GM19240 (cell line): ENCODE data around the gene ANKRD55.
"Not testable (repeated sequence)": the region's sequence is repeated elsewhere in the genome, so short reads cannot be mapped to it uniquely, and the experiment has no call there.

Experiments
- DNase-seq: peaks from one replicate; pipeline ENCODE4 v3.0.0; 2011; ENCODE audit warnings: low spot score; ENCODE audit not compliant: insufficient read length

The ANKRD55 gene

DNA sequence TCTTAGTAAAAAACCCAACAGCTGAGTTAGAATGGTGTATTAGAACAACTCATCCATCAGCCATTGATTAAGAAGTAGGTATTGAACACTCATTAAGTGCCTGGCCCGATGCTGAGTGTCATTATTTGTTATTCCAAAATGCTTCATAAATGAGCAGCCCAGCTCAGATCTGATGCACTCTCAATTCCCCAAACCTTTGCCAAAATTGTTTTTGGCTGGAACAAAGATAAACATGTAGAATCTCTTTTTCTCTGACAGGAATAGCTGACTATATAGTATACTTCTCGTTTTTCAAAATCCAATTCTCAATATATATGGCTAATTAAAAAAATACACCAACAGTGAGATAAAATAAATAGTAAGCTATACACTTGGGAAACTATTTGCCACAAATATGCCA, 20.0 kb upstream of the ANKRD55 start:
- no peak for DNase-seq

GRCh38 chr5:56251918-56252553, 18.9 kb upstream of the ANKRD55 start:
- DNase-seq = no peak

GRCh38 chr5:56251440-56251839, 18.3 kb upstream of the ANKRD55 start:
- no peak for DNase-seq

DNA sequence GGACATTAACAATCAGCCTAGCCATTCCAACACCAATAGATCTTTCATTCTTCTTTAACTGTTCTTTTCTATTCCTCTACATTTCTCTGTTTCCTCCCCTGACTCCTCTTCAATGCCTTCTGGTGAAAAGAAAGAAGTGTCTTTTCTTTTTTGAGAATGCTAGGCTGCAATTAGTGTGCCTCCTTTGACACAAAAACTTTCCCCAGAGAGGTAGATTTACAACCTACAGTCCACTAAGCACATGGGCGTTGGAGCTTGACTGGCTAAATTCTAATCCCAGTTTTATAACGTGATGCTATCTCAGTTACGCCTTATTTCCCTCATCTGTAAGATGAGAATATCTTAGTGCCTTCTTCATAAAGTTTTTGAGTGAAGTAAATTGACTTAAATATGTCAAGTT, 16.9 kb upstream of the ANKRD55 start:
- DNase-seq = no peak

GRCh38 chr5:56249085-56249484, 16.0 kb upstream of the ANKRD55 start:
- DNase-seq = not testable (repeated sequence)

DNA sequence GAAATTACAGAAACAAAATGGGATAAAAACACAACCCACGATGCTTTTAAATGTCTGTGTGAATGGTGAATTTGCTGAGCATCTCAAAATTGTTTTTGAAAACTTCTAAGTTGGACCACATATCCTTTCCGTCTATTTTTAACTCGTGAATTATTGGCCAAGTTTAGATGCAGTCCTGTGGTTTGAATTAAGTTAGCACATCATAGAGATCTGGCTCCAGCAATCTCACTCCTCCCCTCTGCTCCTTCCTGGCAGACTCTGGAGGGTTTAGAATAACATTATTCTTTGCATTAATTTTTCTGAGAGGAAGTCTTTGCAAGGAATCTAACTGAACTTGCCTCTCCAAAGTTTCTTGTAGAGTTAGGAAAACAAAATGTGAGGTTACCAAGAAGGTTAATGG, 14.5 kb upstream of the ANKRD55 start:
- DNase-seq = no peak

GRCh38 chr5:56246769-56247168, 13.6 kb upstream of the ANKRD55 start:
- no peak for DNase-seq

GRCh38 chr5:56245481-56245880, 12.4 kb upstream of the ANKRD55 start:
- DNase-seq = no peak

DNA sequence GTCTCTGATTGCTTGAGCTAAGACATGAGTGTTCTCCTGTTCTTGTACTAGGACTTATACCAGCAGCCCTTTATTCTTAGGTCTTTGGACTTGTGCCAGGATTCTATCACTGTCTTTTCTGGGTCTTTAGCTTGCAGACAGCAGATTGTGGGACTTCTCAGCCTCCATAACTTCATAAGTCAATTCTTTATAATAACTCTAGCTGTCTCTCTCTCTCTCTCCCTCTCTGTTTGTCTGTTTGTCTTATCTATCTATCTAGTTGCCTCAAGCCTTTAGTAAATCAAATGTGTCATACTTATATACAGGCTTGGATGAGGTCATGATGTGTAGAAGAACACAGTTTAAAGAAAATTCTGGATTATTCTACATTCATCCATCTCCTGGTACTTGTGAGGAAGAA, 11.5 kb upstream of the ANKRD55 start:
- DNase-seq = no peak

DNA sequence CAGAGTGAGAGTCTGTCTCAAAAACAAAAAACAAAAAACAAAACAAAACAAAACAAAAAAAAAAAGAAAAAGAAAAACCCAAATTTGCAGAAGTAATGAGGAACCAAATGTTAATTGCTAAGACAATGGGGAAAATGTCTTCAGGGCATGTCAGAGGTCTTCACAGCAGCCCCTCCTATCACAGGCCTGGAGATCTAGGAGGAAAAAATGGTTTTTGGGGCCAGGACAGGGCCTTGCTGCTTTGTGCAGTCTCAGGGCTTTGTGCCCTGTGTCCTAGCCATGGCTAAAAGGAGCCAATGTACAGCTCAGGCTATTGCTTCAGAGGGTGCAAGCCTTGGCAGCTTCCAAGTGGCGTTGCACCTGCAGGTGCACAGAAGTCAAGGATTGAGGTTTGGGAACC, 9.1 kb upstream of the ANKRD55 start:
- DNase-seq = not testable (repeated sequence)

DNA sequence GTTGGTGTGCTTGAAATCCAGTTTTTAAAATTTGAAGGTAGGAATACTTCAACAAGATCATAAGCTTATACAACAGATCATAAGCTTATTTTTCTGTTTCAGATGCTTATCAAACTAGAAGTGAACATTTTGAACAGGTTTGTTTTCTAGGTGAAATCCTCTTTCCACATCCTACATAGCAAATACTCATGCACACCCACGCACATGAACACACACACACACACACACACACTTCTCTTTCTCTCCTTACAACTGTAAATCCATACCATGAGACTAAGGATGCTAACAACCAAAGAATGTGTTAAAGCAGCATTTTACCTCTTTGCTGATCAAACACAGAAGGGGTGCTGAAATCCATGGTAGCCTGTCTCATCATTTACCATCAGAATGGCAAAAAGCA, 592 bp downstream of the ANKRD55 start:
- no peak for DNase-seq

- no peak for DNase-seq
Observed at GRCh38 chr5:56230576-56230975, 2.6 kb downstream of the ANKRD55 start.

GRCh38 chr5:56229111-56229510, 4.0 kb downstream of the ANKRD55 start:
- DNase-seq = no peak

GRCh38 chr5:56228631-56229030, 4.5 kb downstream of the ANKRD55 start:
- no peak for DNase-seq

DNA sequence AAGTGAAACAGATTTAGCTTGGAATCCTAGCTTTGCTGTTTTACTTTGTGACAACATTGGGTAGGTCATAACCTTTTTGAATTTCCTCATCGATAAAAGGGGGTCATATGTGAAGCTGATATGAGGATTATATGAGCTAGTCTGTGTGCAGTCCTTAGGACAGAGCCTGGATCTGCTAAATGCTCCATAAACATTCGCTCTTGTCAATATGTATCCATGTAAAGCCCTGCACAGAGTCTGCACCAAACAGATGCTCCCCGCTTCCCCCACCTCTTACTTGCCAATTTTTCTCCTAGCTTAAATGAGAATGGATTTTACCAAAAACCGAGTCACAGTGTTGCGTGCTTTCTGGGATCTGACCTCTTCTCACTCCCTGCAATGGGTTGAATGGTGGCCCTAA, 5.4 kb downstream of the ANKRD55 start:
- DNase-seq = no peak

- DNase-seq = not testable (repeated sequence)
Observed at GRCh38 chr5:56223298-56223697, 9.8 kb downstream of the ANKRD55 start.

DNA sequence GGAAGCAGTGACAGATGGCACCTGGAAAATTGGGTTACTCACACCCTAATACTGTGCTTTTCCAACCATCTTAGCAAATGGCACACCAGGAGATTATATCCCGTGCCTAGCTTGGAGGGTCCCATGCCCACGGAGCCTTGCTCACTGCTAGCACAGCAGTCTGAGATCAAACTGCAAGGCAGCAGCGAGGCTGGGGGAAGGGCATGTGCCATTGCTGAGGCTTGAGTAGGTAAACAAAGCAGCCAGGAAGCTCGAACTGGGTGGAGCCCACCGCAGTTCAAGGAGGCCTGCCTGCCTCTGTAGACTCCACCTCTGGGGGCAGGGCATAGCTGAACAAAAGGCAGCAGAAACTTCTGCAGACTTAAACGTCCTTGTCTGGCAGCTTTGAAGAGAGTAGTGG, 11.5 kb downstream of the ANKRD55 start:
- not testable (repeated sequence) for DNase-seq

GRCh38 chr5:56215019-56215830, 17.9 kb downstream of the ANKRD55 start:
- no peak for DNase-seq

DNA sequence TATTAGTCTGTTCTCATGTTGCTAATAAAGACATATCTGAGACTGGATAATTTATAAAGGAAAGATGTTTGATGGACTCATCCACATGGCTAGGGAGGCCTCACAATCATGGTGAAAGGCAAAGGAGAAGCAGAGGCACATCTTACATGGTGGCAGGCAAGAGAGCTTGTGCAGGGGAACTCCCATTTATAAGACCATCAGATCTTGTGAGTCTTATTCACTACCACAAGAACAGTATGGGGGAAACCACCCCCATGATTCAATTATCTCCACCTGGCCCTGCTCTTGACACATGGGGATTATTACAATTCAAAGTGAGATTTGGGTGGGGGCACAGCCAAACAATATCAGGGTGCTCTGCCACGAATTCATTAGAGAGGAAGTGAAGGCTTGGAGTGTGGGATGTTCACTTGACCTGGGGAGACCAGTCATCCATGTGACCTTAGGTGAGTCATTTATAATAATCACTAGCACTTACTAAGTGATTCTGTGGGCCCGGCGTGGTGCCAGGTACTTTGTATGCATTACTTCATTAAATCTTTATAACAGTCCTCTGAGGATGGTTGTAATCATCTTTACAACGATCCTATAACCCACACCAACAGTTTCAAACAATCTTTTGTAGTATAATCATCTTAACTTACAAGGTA, 19.1 kb downstream of the ANKRD55 start:
- not testable (repeated sequence) for DNase-seq

GRCh38 chr5:56212130-56212879, 20.8 kb downstream of the ANKRD55 start:
- no peak for DNase-seq

- no peak for DNase-seq
Observed at GRCh38 chr5:56211298-56211865, 21.7 kb downstream of the ANKRD55 start.
